ENCODE results near the gene LRP1B.

The LRP1B gene

GRCh38 chr2:141118836-141119235 lies 1012.0 kb downstream of the LRP1B start:
- DNase-seq (ENCODE audit: low spot score), result no peak

GRCh38 chr2:141113301-141113700 lies 1017.5 kb downstream of the LRP1B start:
- no peak for DNase-seq (ENCODE audit: low spot score)

GRCh38 chr2:141109633-141110032 lies 1021.2 kb downstream of the LRP1B start:
- no peak for DNase-seq (ENCODE audit: low spot score)

GRCh38 chr2:141105763-141106162 lies 1025.1 kb downstream of the LRP1B start:
- DNase-seq (ENCODE audit: low spot score), result no peak

- DNase-seq (ENCODE audit: low spot score), result no peak
These were observed 1027.6 kb downstream of the LRP1B start for GRCh38 chr2:141103216-141103615.

- no peak for DNase-seq (ENCODE audit: low spot score)
These were observed 1051.6 kb downstream of the LRP1B start for GRCh38 chr2:141079231-141079630.

- DNase-seq (ENCODE audit: low spot score), result no peak
These were observed 1055.1 kb downstream of the LRP1B start for GRCh38 chr2:141075753-141076152.

- no peak for DNase-seq (ENCODE audit: low spot score)
These were observed 1062.6 kb downstream of the LRP1B start for GRCh38 chr2:141068053-141068682.

- no peak for DNase-seq (ENCODE audit: low spot score)
These were observed 1065.8 kb downstream of the LRP1B start for GRCh38 chr2:141065042-141065441.

GRCh38 chr2:141063406-141063805 lies 1067.4 kb downstream of the LRP1B start:
- no peak for DNase-seq (ENCODE audit: low spot score)

GRCh38 chr2:141062443-141062842 lies 1068.4 kb downstream of the LRP1B start:
- no peak for DNase-seq (ENCODE audit: low spot score)

- no peak for DNase-seq (ENCODE audit: low spot score)
These were observed 1068.8 kb downstream of the LRP1B start for GRCh38 chr2:141062031-141062430.

- DNase-seq (ENCODE audit: low spot score), result no peak
These were observed 1072.3 kb downstream of the LRP1B start for GRCh38 chr2:141058556-141058955.

GRCh38 chr2:141055531-141055930 lies 1075.3 kb downstream of the LRP1B start:
- DNase-seq (ENCODE audit: low spot score), result no peak

GRCh38 chr2:141048951-141049350 lies 1081.9 kb downstream of the LRP1B start:
- no peak for DNase-seq (ENCODE audit: low spot score)

- no peak for DNase-seq (ENCODE audit: low spot score)
These were observed 1089.5 kb downstream of the LRP1B start for GRCh38 chr2:141041281-141041680.

GRCh38 chr2:141038341-141038740 lies 1092.5 kb downstream of the LRP1B start:
- DNase-seq (ENCODE audit: low spot score), result no peak

- no peak for DNase-seq (ENCODE audit: low spot score)
These were observed 1093.5 kb downstream of the LRP1B start for GRCh38 chr2:141037361-141037760.

GRCh38 chr2:141035846-141036420 lies 1094.9 kb downstream of the LRP1B start:
- DNase-seq (ENCODE audit: low spot score), result no peak

GRCh38 chr2:141029428-141030078 lies 1101.3 kb downstream of the LRP1B start:
- no peak for DNase-seq (ENCODE audit: low spot score)

GRCh38 chr2:141027221-141027620 lies 1103.6 kb downstream of the LRP1B start:
- DNase-seq (ENCODE audit: low spot score), result no peak

GRCh38 chr2:141021611-141022010 lies 1109.2 kb downstream of the LRP1B start:
- DNase-seq (ENCODE audit: low spot score), result no peak

GRCh38 chr2:141021109-141021508 lies 1109.7 kb downstream of the LRP1B start:
- no peak for DNase-seq (ENCODE audit: low spot score)

GRCh38 chr2:141020346-141020745 lies 1110.5 kb downstream of the LRP1B start:
- no peak for DNase-seq (ENCODE audit: low spot score)

All from left forelimb (tissue), 1 donor.